ENCODE results near the gene CFL2. TPM values are rescaled to one million over a fixed set of nuclear protein-coding genes. Genes with fewer than 3 reads are reported as not detected.

CFL2 gene
- total RNA-seq, 5 donors from 2014 or later (not counting 1 experiment from before 2014, with no cell fraction given): 10.7 to 27.3 (median 13.9) TPM

DNA sequence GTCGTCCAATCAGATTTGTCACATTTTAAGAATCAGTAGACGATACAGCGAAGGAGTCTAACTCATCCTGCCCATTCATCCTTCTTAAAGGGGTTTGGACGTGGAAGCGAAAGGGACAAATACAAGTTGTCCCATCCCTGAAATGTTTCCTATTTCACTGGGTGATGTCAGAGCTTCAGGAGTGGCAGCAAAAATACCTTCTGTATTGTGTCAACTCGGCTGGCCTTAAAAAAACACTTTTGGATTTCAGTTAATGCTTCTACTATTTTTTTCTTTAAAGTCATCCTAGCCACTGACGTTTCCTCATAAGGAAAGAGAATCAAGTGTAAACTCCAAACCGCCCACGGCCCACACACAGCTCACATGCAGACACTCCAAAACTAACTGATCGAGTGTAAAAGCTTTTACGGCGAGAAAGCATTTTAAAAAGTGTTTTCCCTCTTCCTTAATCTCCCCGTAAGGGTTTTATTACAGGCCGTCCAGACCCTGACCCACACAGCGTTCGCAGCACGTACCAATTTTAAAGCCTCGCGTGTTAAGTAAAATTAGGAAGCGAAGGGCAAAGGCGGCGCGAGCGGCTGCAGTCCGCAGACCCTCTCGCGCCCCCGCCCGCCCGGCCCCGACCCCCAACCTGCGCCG, 593 bp downstream of the CFL2 start:
- ChIA-PET CTCF (interaction anchor here (0.6 to 4.0 kb wide), 4 partner anchors 9 to 380 kb away, joined by 3 to 14 read pairs (median 6); no protein-coding TSS in a partner anchor), POLR2A (interaction anchor here in 1 of 2 donors (1.2 kb wide), 1 partner anchor 30 kb away, joined by 5 read pairs; no protein-coding TSS in a partner anchor)
- Histone ChIP-seq H3K4me3 (ENCODE audit: control insufficient read depth in 1 of 2, extremely low read depth in 1 of 2, low read length in 1 of 2) (peak overlapping the region; percentile 42 to 79), H3K4me1 (ENCODE audit: control insufficient read depth in 1 of 2, extremely low read depth in 1 of 2, insufficient read depth in 2 of 2, low read length in 2 of 2) (peaks cover 8 to 10% of the 10 kb centered on the region in 2 experiments), H3K27me3 (replicated peaks in 1 of 2; ENCODE audit: control insufficient read depth in 2 of 2, extremely low read depth in 1 of 2, insufficient read depth in 2 of 2, low read length in 1 of 2) (no peaks in the 10 kb centered on the region), H3K36me3 (ENCODE audit: control insufficient read depth in 2 of 2, extremely low read depth in 1 of 2, insufficient read depth in 1 of 2, low read length in 1 of 2) (peaks cover 0 to 2% of the 10 kb centered on the region in 2 donors), H3K27ac (ENCODE audit: low read length) (peak overlapping the region; percentile 72), H3K9me3 (no peaks in the 10 kb centered on the region)
- peak in 3 of 4 experiments; percentile 9 to 32 (median 24) for ATAC-seq (replicated peaks in 1 of 4)
- Mint-ChIP-seq H3K9me3 (no peaks in the 10 kb centered on the region), H3K4me3 (peak overlapping the region; percentile 88 to 92 (median 88)), H3K27ac (peak overlapping the region; percentile 86 to 92), H3K27me3 (no peaks in the 10 kb centered on the region), H3K36me3 (no peaks in the 10 kb centered on the region), H3K4me1 (peaks cover 25 to 33% (median 32%) of the 10 kb centered on the region in 3 donors)
- DNase-seq: peak in 18 of 35 experiments; percentile 1 to 46 (median 7)
- WGBS (ENCODE audit: insufficient coverage): 3% methylated on average over 13 of the region's 33 CpGs

- H3K36me3 Mint-ChIP-seq: no peaks in the 10 kb centered on the region
- CTCF ChIA-PET: interaction anchor here (0.6 to 4.0 kb wide), 3 partner anchors 10 to 381 kb away, joined by 3 to 14 read pairs (median 8); no protein-coding TSS in a partner anchor
- Histone ChIP-seq H3K27me3 (replicated peaks in 1 of 2; ENCODE audit: control insufficient read depth in 2 of 2, extremely low read depth in 1 of 2, insufficient read depth in 2 of 2, low read length in 1 of 2) (no peaks in the 10 kb centered on the region), H3K36me3 (ENCODE audit: control insufficient read depth in 2 of 2, extremely low read depth in 1 of 2, insufficient read depth in 1 of 2, low read length in 1 of 2) (peaks cover 0 to 2% of the 10 kb centered on the region in 2 donors), H3K4me3 (ENCODE audit: control insufficient read depth in 1 of 2, extremely low read depth in 1 of 2, low read length in 1 of 2) (peak overlapping the region; percentile 42 to 79), H3K27ac (ENCODE audit: low read length) (peak overlapping the region; percentile 72), H3K4me1 (ENCODE audit: control insufficient read depth in 1 of 2, extremely low read depth in 1 of 2, insufficient read depth in 2 of 2, low read length in 2 of 2) (peaks cover 8 to 10% of the 10 kb centered on the region in 2 experiments), H3K9me3 (no peaks in the 10 kb centered on the region)
- WGBS (ENCODE audit: insufficient coverage): 54% methylated on average over 2 of the region's 6 CpGs
- ATAC-seq (replicated peaks in 1 of 4) (no peak), DNase-seq (no peak)
- peaks cover 25 to 33% (median 32%) of the 10 kb centered on the region in 3 donors for H3K4me1 Mint-ChIP-seq
- peak overlapping the region; percentile 86 to 92 for H3K27ac Mint-ChIP-seq
- H3K4me3 Mint-ChIP-seq: peak overlapping the region; percentile 88 to 92 (median 88)
- POLR2A ChIA-PET: interaction anchor here in 1 of 2 donors (1.2 kb wide), 1 partner anchor 30 kb away, joined by 5 read pairs; no protein-coding TSS in a partner anchor
- H3K27me3 Mint-ChIP-seq: no peaks in the 10 kb centered on the region
- H3K9me3 Mint-ChIP-seq: no peaks in the 10 kb centered on the region
These were observed 1.2 kb downstream of the CFL2 start for GRCh38 chr14:34713122-34713680.

DNA sequence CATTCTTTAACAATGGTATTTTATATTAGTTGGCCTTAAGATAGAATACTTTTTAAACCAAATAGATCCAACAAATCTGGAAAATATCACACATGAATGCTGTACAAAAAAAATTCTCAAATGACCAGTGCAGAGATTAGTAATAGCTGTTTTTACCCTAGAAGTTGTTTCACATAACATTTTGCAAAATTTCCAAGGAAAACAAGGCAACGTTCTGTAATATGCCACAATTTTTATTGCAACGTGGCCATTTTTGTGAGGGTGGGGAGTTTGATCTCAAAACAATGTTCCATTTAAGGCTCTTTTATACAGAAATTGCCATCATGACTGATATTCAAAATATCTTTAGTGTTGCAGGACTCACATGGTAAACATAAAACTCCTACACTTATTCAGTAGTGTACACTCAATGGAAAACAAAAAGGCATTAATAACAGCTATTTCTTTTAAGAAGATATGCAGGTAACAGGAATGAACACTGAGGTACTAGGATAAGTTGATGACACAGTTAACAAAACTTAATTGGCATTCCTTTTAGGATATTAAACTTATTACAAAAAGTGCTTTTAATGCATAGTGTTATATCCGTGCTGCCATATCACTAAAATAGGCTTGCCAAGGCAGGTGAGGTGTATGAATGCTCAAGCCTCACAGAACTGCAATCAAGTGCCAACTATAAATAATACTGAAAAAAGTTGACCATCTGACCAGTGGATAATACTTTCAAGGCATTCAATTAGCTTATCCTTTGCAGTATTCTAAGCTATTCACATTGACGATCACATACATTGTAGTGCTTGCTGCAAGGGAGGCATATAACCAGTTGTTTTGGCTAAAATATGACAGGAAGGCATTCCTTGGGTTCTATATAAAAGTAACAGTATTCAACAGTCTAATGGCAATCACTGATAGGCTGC, 2.3 kb downstream of the CFL2 start:
- Mint-ChIP-seq H3K4me1 (peaks cover 25 to 33% (median 32%) of the 10 kb centered on the region in 3 donors), H3K27me3 (no peaks in the 10 kb centered on the region), H3K27ac (no peak overlapping the region), H3K36me3 (no peaks in the 10 kb centered on the region), H3K4me3 (no peak overlapping the region), H3K9me3 (no peaks in the 10 kb centered on the region)
- no CpG with 5 or more reads among the region's 4 CpGs for WGBS (ENCODE audit: insufficient coverage)
- H3K36me3 ChIP-seq (ENCODE audit: control insufficient read depth in 2 of 2, extremely low read depth in 1 of 2, insufficient read depth in 1 of 2, low read length in 1 of 2): peaks cover 0 to 2% of the 10 kb centered on the region in 2 donors
- DNase-seq: no peak
- H3K4me1 ChIP-seq (ENCODE audit: control insufficient read depth in 1 of 2, extremely low read depth in 1 of 2, insufficient read depth in 2 of 2, low read length in 2 of 2): peaks cover 8 to 10% of the 10 kb centered on the region in 2 experiments
- H3K27ac ChIP-seq (ENCODE audit: low read length): no peak overlapping the region
- no peaks in the 10 kb centered on the region for H3K9me3 ChIP-seq
- POLR2A ChIA-PET: interaction anchor here (0.5 to 0.6 kb wide), 3 partner anchors 26 to 353 kb away, joined by 3 to 7 read pairs (median 3); no protein-coding TSS in a partner anchor
- ATAC-seq (replicated peaks in 1 of 4): no peak
- H3K27me3 ChIP-seq (replicated peaks in 1 of 2; ENCODE audit: control insufficient read depth in 2 of 2, extremely low read depth in 1 of 2, insufficient read depth in 2 of 2, low read length in 1 of 2): no peaks in the 10 kb centered on the region
- CTCF ChIA-PET: interaction anchor here (0.8 to 4.0 kb wide), 4 partner anchors 11 to 42 kb away, joined by 3 to 14 read pairs (median 6); no protein-coding TSS in a partner anchor
- H3K4me3 ChIP-seq (ENCODE audit: control insufficient read depth in 1 of 2, extremely low read depth in 1 of 2, low read length in 1 of 2): no peak overlapping the region

GRCh38 chr14:34711169-34711568, 3.2 kb downstream of the CFL2 start:
- H3K4me1 Mint-ChIP-seq: peaks cover 24 to 33% (median 32%) of the 10 kb centered on the region in 3 donors
- ATAC-seq (replicated peaks in 1 of 4): no peak
- ChIA-PET POLR2A (no interaction called here), CTCF (interaction anchor here in 1 of 2 donors (4.0 kb wide), 1 partner anchor 12 kb away, joined by 14 read pairs; no protein-coding TSS in a partner anchor)
- H3K27ac ChIP-seq (ENCODE audit: low read length): no peak overlapping the region
- no peaks in the 10 kb centered on the region for H3K9me3 Mint-ChIP-seq
- WGBS (ENCODE audit: insufficient coverage): 70% methylated on average over 1 of the region's 3 CpGs
- no peaks in the 10 kb centered on the region for H3K27me3 ChIP-seq (replicated peaks in 1 of 2; ENCODE audit: control insufficient read depth in 2 of 2, extremely low read depth in 1 of 2, insufficient read depth in 2 of 2, low read length in 1 of 2)
- H3K9me3 ChIP-seq: no peaks in the 10 kb centered on the region
- H3K36me3 Mint-ChIP-seq: no peaks in the 10 kb centered on the region
- peaks cover 0 to 2% of the 10 kb centered on the region in 2 donors for H3K36me3 ChIP-seq (ENCODE audit: control insufficient read depth in 2 of 2, extremely low read depth in 1 of 2, insufficient read depth in 1 of 2, low read length in 1 of 2)
- no peaks in the 10 kb centered on the region for H3K27me3 Mint-ChIP-seq
- no peak overlapping the region for H3K4me3 ChIP-seq (ENCODE audit: control insufficient read depth in 1 of 2, extremely low read depth in 1 of 2, low read length in 1 of 2)
- DNase-seq: no peak
- H3K4me3 Mint-ChIP-seq: no peak overlapping the region
- peaks cover 8 to 10% of the 10 kb centered on the region in 2 experiments for H3K4me1 ChIP-seq (ENCODE audit: control insufficient read depth in 1 of 2, extremely low read depth in 1 of 2, insufficient read depth in 2 of 2, low read length in 2 of 2)
- H3K27ac Mint-ChIP-seq: no peak overlapping the region

DNA sequence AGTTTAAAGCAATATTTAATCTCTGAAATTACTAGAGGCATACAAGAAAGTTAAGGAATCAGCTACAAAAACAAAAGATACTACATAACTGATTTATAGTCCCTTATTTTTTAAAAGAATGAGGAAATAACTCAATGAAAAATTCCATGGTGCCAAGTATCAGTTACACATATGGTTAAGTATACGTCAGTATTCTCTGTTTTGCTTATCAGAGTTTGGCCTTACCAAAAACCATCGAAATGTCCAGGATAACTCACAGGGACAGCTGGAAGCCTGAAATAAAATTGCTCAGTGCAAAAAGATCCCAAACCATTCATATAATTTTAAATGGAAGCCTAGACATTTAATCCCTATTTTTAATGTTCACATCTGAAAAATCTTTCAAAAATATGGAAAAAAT, 3.6 kb downstream of the CFL2 start:
- peaks cover 20 to 30% (median 29%) of the 10 kb centered on the region in 3 donors for H3K4me1 Mint-ChIP-seq
- peaks cover 8 to 10% of the 10 kb centered on the region in 2 experiments for H3K4me1 ChIP-seq (ENCODE audit: control insufficient read depth in 1 of 2, extremely low read depth in 1 of 2, insufficient read depth in 2 of 2, low read length in 2 of 2)
- POLR2A ChIA-PET: interaction anchor here in 1 of 2 donors (0.6 kb wide), 1 partner anchor 139 kb away, joined by 3 read pairs; no protein-coding TSS in a partner anchor
- no peak overlapping the region for H3K4me3 Mint-ChIP-seq
- WGBS (ENCODE audit: insufficient coverage): 100% methylated on average over 1 of the region's 2 CpGs
- CTCF ChIA-PET: interaction anchor here in 1 of 2 donors (4.0 kb wide), 1 partner anchor 12 kb away, joined by 14 read pairs; no protein-coding TSS in a partner anchor
- H3K27me3 ChIP-seq (replicated peaks in 1 of 2; ENCODE audit: control insufficient read depth in 2 of 2, extremely low read depth in 1 of 2, insufficient read depth in 2 of 2, low read length in 1 of 2): no peaks in the 10 kb centered on the region
- no peaks in the 10 kb centered on the region for H3K9me3 Mint-ChIP-seq
- no peak overlapping the region for H3K4me3 ChIP-seq (ENCODE audit: control insufficient read depth in 1 of 2, extremely low read depth in 1 of 2, low read length in 1 of 2)
- DNase-seq (no peak), ATAC-seq (replicated peaks in 1 of 4) (no peak)
- no peak overlapping the region for H3K27ac Mint-ChIP-seq
- H3K36me3 Mint-ChIP-seq: no peaks in the 10 kb centered on the region
- H3K36me3 ChIP-seq (ENCODE audit: control insufficient read depth in 2 of 2, extremely low read depth in 1 of 2, insufficient read depth in 1 of 2, low read length in 1 of 2): peaks cover 0 to 2% of the 10 kb centered on the region in 2 donors
- no peak overlapping the region for H3K27ac ChIP-seq (ENCODE audit: low read length)
- no peaks in the 10 kb centered on the region for H3K9me3 ChIP-seq
- H3K27me3 Mint-ChIP-seq: no peaks in the 10 kb centered on the region

Data from T-cell (primary cell).